Activated CD4-positive, CD25-positive, alpha-beta regulatory T cell treated with anti-CD3 and anti-CD28 coated beads, Interleukin-2, amount 50 U/mL, for 24 hours (primary cell): ENCODE measurements around the gene KCP.

Experiments
- ATAC-seq, 2 donors: fragments of 150-1000 bp; cut with Tn5 transposase; one replicate each; pipeline ENCODE4 v1.10.0; 2021; ENCODE audit warnings: mild to moderate bottlenecking in 1 of 2, moderate library complexity in 1 of 2

The KCP gene

GRCh38 chr7:128854396-128854795, 56.1 kb downstream of the KCP start:
- no peak for ATAC-seq

- no peak for ATAC-seq
These were observed 56.7 kb downstream of the KCP start for GRCh38 chr7:128853799-128854198.

- no peak for ATAC-seq
These were observed 57.8 kb downstream of the KCP start for GRCh38 chr7:128852537-128853254.

- no peak for ATAC-seq
These were observed 60.6 kb downstream of the KCP start for GRCh38 chr7:128849804-128850490.

- ATAC-seq: no peak
These were observed 61.4 kb downstream of the KCP start for GRCh38 chr7:128849156-128849515.

GRCh38 chr7:128848289-128849155, 62.0 kb downstream of the KCP start:
- no peak for ATAC-seq

GRCh38 chr7:128847721-128848211, 62.7 kb downstream of the KCP start:
- no peak for ATAC-seq

GRCh38 chr7:128846781-128847444, 63.6 kb downstream of the KCP start:
- no peak for ATAC-seq

GRCh38 chr7:128845987-128846386, 64.5 kb downstream of the KCP start:
- no peak for ATAC-seq

- ATAC-seq: no peak
These were observed 65.0 kb downstream of the KCP start for GRCh38 chr7:128845475-128845874.

- ATAC-seq: no peak
These were observed 65.7 kb downstream of the KCP start for GRCh38 chr7:128844777-128845311.

- no peak for ATAC-seq
These were observed 66.4 kb downstream of the KCP start for GRCh38 chr7:128843938-128844621.

GRCh38 chr7:128842674-128843641, 67.6 kb downstream of the KCP start:
- ATAC-seq: no peak

- ATAC-seq: peak; percentile 42 to 50
These were observed 68.4 kb downstream of the KCP start for GRCh38 chr7:128841921-128842673.

GRCh38 chr7:128841171-128841690, 69.3 kb downstream of the KCP start:
- ATAC-seq: no peak

- ATAC-seq: no peak
These were observed 70.0 kb downstream of the KCP start for GRCh38 chr7:128840326-128841170.

GRCh38 chr7:128839751-128840177, 70.7 kb downstream of the KCP start:
- ATAC-seq: no peak

- ATAC-seq: no peak
These were observed 71.4 kb downstream of the KCP start for GRCh38 chr7:128838981-128839731.
